Fibroblast of skin of right biceps (primary cell): ENCODE results near the gene MRPS33.
A peak's percentile ranks its signal among the peaks of the same experiment; 100 is the strongest.
"Not testable (repeated sequence)": the region's sequence is repeated elsewhere in the genome, so short reads cannot be mapped to it uniquely, and the experiment has no call there.

ENCODE experiments used
- DNase-seq: peaks from one replicate; pipeline ENCODE4 v3.0.0-alpha.2; 2013

Gene MRPS33

GRCh38 chr7:141014524-141015395 is at the start of gene MRPS33:
Gene MRPS33 (minus strand): TSS chr7:141014952. CDS start chr7:141010633, 4,319 bp downstream.
- DNase-seq: peak; percentile 95

- no peak for DNase-seq
Observed at GRCh38 chr7:141057788-141058187, 43.0 kb upstream of the MRPS33 start.

DNA sequence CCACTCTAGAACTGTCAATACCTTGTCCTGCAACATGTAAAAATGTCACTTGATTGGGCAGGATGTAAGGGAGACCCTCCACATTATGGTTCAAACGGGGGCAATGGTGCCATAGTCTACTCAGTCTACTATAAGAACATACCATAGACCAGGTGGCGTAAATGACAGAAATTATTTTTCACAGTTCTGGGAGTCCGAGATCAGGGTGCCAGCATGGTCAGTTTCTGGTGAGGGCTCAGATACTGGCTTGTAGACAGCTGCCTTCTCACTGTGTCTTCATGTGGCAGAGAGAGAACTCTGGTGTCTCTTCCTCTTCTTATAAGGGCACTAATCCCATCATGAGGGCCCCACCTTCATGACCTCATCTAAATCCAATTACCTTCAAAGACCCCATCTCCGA is 40.4 kb upstream of the MRPS33 start:
- no peak for DNase-seq

- no peak for DNase-seq
Observed at GRCh38 chr7:141053626-141054025, 38.9 kb upstream of the MRPS33 start.

DNA sequence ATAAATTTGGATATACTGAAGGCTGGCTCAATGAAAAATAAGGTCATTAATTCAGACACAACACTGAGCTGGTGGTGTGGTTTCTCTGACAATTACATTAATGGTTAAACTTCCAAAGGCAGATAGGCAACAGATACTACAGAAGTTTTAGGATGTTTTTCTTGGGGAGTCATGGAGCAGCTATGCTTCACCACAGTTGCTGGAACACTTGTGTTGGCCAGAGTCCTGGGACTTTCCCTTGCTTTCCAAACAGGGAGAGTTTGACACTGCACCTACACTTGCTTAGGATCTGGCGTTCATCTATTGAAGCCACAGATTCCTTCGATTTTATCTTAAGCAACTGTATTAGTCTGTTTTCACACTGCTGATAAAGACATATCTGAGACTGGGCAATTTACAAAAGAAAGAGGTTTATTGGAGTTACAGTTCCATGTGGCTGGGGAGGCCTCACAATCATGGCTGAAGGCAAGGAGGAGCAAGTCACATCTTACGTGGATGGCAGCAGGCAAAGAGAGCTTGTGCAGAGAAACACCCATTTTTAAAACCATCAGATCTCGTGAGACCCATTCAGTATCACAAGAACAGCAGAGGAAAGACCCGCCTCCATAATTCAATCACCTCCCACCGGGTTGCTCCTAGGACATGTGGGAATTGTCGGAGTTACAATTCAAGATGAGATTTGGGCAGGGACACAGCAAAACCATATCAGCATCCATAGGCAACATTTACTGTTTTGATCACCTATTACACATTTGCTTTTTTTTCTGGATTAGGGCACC is 31.3 kb upstream of the MRPS33 start:
- no peak for DNase-seq

- DNase-seq: no peak
Observed at GRCh38 chr7:141045126-141045841, 30.5 kb upstream of the MRPS33 start.

DNA sequence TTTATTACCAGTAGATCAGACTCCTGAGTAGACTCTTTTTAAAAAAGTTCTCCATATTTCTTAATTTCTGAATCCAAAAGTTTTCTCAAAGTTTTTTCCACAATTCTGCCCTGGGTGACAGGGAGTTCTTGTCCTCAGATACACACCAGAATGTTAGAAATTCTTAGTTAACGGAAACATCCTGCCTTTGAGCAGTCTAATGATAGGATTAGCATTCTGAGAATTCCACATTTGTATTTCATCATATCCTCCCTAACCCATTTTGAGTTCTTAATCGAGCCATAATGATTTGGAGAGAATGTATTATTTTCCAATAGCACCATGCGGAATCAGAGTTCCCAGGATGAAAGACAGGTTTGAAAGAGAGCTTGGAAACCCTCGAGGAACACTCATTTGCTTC is 28.9 kb upstream of the MRPS33 start:
- DNase-seq: no peak

DNA sequence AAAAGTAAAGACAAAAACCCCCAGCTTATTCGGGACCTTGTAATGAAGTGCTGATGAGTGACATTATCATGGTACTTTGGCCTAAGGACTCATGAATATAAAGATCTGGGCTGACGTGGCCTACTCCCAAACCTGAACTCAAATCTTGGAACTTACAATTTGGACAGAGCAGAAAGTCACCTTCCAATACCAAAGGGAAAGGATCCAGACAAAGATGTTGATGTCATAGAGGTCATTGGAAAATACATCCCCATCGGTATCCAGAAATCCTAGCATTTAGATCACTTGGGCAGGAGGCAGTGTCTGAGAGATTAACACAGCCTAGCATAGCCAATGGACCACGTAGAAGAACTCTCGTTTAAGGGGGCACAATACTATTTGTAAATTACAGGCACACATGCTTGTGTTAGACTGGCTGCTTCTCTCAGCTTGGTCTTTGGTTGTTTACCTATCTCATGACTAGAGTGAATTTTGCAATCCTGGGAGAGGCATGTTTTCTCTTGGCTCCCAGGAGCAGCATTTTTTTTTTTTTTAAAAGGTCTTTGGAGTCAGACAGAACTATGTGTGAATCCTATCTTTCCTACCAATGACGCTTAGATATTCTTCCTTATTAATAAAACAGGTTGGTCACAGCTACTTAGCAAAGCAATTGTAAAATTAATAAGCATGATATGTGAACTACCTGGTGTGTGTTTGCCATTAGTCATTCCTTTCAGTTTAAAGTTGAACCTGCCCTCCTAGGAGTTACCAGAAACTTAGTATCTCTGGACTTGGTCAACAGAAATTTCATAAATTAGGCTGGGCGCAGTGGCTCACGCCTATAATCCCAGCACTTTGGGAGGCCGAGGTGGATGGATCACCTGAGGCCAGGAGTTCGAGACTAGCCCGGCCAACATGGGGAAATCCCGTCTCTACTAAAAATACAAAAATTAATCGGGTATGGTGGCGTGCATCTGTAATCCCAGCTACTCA is 27.8 kb upstream of the MRPS33 start:
- no peak for DNase-seq

DNA sequence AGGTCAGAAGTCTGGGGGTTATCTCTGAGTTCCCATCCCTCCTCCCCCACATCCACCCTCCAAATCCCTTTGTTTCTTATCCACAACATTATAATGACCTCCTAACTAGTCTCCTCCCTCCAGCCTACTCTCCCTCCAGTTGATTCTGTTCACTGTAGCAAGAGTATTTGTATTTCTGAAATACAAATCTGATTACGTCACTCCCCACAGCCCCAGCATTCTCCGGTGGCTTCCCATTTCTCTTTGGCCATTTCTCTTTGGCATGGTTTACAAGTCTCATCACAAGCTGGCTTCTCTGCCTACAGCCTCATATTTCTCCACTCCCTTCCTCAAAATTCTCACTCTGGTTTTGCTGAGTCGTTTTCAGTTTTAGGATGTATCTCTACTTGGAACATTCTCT is 24.6 kb upstream of the MRPS33 start:
- no peak for DNase-seq

- DNase-seq: not testable (repeated sequence)
Observed at GRCh38 chr7:141038100-141038499, 23.3 kb upstream of the MRPS33 start.

GRCh38 chr7:141032539-141033323 is 18.0 kb upstream of the MRPS33 start:
- DNase-seq: not testable (repeated sequence)

GRCh38 chr7:141028767-141029166 is 14.0 kb upstream of the MRPS33 start:
- no peak for DNase-seq

DNA sequence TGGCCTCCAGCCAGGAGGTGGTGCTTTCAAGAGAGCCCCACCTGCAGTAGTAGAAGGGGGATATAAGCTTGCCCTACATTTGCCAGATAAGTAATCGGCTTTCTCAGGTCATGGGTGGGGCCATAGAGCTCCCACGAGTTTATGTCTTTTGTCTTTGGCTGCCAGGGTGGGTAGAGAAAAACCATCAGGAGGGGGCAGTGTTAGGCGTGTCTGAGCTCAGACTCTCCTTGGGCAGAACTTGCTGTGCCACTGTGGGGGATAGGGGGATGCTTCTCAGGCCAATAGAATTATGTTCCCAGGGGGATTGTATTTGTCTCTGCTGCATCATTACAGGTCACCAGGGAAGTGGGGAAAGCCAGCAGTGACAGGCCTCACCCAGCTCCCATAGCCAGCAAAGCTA is 12.3 kb upstream of the MRPS33 start:
- DNase-seq: no peak

- DNase-seq: no peak
Observed at GRCh38 chr7:141024668-141025067, 9.9 kb upstream of the MRPS33 start.

- DNase-seq: no peak
Observed at GRCh38 chr7:141023295-141023694, 8.5 kb upstream of the MRPS33 start.

- DNase-seq: no peak
Observed at GRCh38 chr7:141017555-141017954, 2.8 kb upstream of the MRPS33 start.

DNA sequence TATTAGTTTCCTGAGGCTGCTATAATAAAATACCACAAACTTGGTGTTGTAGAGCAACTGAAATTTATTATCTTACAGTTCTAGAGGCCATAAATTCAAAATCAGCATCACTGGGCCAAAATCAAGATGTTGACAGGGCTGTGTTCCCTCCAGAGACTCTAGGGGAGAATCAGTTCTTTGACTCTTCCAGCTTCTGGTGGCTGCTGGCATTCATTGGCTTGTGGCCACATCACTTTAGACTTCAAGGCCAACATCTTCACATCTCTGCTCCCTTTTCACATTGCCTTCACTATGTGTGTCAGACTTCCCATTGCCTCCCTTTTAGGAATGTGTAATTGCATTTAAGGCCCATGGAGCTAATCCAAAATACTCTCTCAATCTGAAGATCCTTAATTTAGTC is 1.6 kb upstream of the MRPS33 start:
- no peak for DNase-seq

- peak; percentile 24 for DNase-seq
Observed at GRCh38 chr7:141014125-141014523, 628 bp downstream of the MRPS33 start.

- no peak for DNase-seq
Observed at GRCh38 chr7:141013345-141013715, 1.4 kb downstream of the MRPS33 start.

- peak; percentile 15 for DNase-seq
Observed at GRCh38 chr7:141012696-141013344, 1.9 kb downstream of the MRPS33 start.
